C1 segment of cervical spinal cord (tissue), 14 donors: Measurements from ENCODE around the gene MAP1LC3C.

ENCODE experiments used
- DNase-seq, 14 donors: peaks; one replicate each; lab custom pipeline; 2025; lab: John Stamatoyannopoulos, UW

Gene MAP1LC3C

GRCh38 chr1:241999026-241999425, at the start of gene MAP1LC3C:
MAP1LC3C (minus strand) TSS chr1:241999098; CDS start chr1:241999008, 90 bp downstream.
- no peak for DNase-seq

- DNase-seq: no peak
Measured at GRCh38 chr1:242043165-242043564, 44.3 kb upstream of the MAP1LC3C start.

- no peak for DNase-seq
Measured at GRCh38 chr1:242034392-242034791, 35.5 kb upstream of the MAP1LC3C start.

GRCh38 chr1:242033447-242033846, 34.5 kb upstream of the MAP1LC3C start:
- no peak for DNase-seq

- no peak for DNase-seq
Measured at GRCh38 chr1:242030071-242030470, 31.2 kb upstream of the MAP1LC3C start.

GRCh38 chr1:242025681-242026080, 26.8 kb upstream of the MAP1LC3C start:
- no peak for DNase-seq

- no peak for DNase-seq
Measured at GRCh38 chr1:242023805-242024204, 24.9 kb upstream of the MAP1LC3C start.

- DNase-seq: no peak
Measured at GRCh38 chr1:242019018-242019417, 20.1 kb upstream of the MAP1LC3C start.

- DNase-seq: peak in 8 of 14 donors; percentile 1 to 30 (median 4)
Measured at GRCh38 chr1:242017580-242018233, 18.8 kb upstream of the MAP1LC3C start.

- DNase-seq: no peak
Measured at GRCh38 chr1:242016479-242016878, 17.6 kb upstream of the MAP1LC3C start.

GRCh38 chr1:242011894-242012660, 13.2 kb upstream of the MAP1LC3C start:
- DNase-seq: no peak

GRCh38 chr1:242008826-242009495, 10.1 kb upstream of the MAP1LC3C start:
- no peak for DNase-seq

- DNase-seq: no peak
Measured at GRCh38 chr1:242006976-242007375, 8.1 kb upstream of the MAP1LC3C start.

GRCh38 chr1:242005866-242006535, 7.1 kb upstream of the MAP1LC3C start:
- no peak for DNase-seq

GRCh38 chr1:242004751-242005495, 6.0 kb upstream of the MAP1LC3C start:
- DNase-seq: no peak

GRCh38 chr1:242002510-242002909, 3.6 kb upstream of the MAP1LC3C start:
- no peak for DNase-seq

GRCh38 chr1:242002072-242002471, 3.2 kb upstream of the MAP1LC3C start:
- DNase-seq: no peak

- DNase-seq: no peak
Measured at GRCh38 chr1:242000434-242000833, 1.5 kb upstream of the MAP1LC3C start.

- peak in 10 of 14 donors; percentile 3 to 69 (median 28) for DNase-seq
Measured at GRCh38 chr1:241998412-241998921, 431 bp downstream of the MAP1LC3C start.

GRCh38 chr1:241997401-241997998, 1.4 kb downstream of the MAP1LC3C start:
- no peak for DNase-seq

- no peak for DNase-seq
Measured at GRCh38 chr1:241994171-241994570, 4.7 kb downstream of the MAP1LC3C start.
